Mesenchymal stem cell (in vitro differentiated cells and primary cell): ENCODE data around the gene PP2D1.
A peak's percentile ranks its signal among the peaks of the same experiment; 100 is the strongest.
"Not testable (repeated sequence)": the region's sequence is repeated elsewhere in the genome, so short reads cannot be mapped to it uniquely, and the experiment has no call there.

Experiments used
- DNase-seq: peaks from one replicate; pipeline ENCODE4 v3.0.0-alpha.2; 2013
- H2AFZ ChIP-seq: one replicate; pipeline ENCODE4 v1.6.1; 2013; ENCODE audit warnings: low read depth, mild to moderate bottlenecking, control low read depth, inconsistent platforms, low read length, moderate library complexity
- H2AK5ac ChIP-seq: 2 replicates; pipeline ENCODE4 v1.6.1; 2013; ENCODE audit warnings: low read length, moderate library complexity, mild to moderate bottlenecking, inconsistent platforms; ENCODE audit not compliant: severe bottlenecking
- H2BK120ac ChIP-seq: one replicate; pipeline ENCODE4 v1.6.1; 2013; ENCODE audit warnings: low read depth, mild to moderate bottlenecking, inconsistent platforms, low read length, moderate library complexity
- H2BK12ac ChIP-seq, 2 experiments: one replicate each; pipeline ENCODE4 v1.6.1; 2013; ENCODE audit warnings: inconsistent platforms in 2 of 2, low read length in 2 of 2, mild to moderate bottlenecking in 2 of 2, moderate library complexity in 2 of 2, control low read depth in 1 of 2
- H2BK15ac ChIP-seq: one replicate; pipeline ENCODE4 v1.6.1; 2013; ENCODE audit warnings: mild to moderate bottlenecking, low read depth, inconsistent platforms; ENCODE audit not compliant: poor library complexity, severe bottlenecking
- H2BK5ac ChIP-seq: 2 replicates; pipeline ENCODE4 v1.6.1; 2013; ENCODE audit warnings: low read depth, mild to moderate bottlenecking, low read length, control low read depth, inconsistent platforms; ENCODE audit not compliant: poor library complexity, severe bottlenecking
- H3K14ac ChIP-seq, 2 experiments: one replicate each; pipeline ENCODE4 v1.6.1; 2013; ENCODE audit warnings: inconsistent platforms in 2 of 2, low read length in 2 of 2, control low read depth in 1 of 2, mild to moderate bottlenecking in 1 of 2, moderate library complexity in 1 of 2
- H3K18ac ChIP-seq, 2 experiments: one replicate each; pipeline ENCODE4 v1.6.1; 2013; ENCODE audit warnings: inconsistent platforms in 2 of 2, low read length in 2 of 2, control low read depth in 1 of 2, low read depth in 1 of 2, mild to moderate bottlenecking in 1 of 2
- H3K23ac ChIP-seq, 2 experiments: one replicate each; pipeline ENCODE4 v1.6.1; 2013; ENCODE audit warnings: inconsistent platforms in 2 of 2, low read length in 2 of 2, mild to moderate bottlenecking in 2 of 2, moderate library complexity in 2 of 2, control low read depth in 1 of 2
- H3K27ac ChIP-seq: 2 replicates; pipeline ENCODE4 v1.5.1; 2013; ENCODE audit warnings: mild to moderate bottlenecking, moderate library complexity, low read length, control low read depth, inconsistent platforms; ENCODE audit not compliant: poor library complexity, severe bottlenecking
- H3K27me3 ChIP-seq, 2 experiments: 2 replicates each; pipeline versions ENCODE4 v1.6.1 to v1.7.0; 2013; ENCODE audit warnings: low read length in 2 of 2, mild to moderate bottlenecking in 2 of 2, moderate library complexity in 2 of 2, control low read depth in 1 of 2, inconsistent platforms in 1 of 2; ENCODE audit not compliant: control insufficient read depth in 1 of 2, insufficient read depth in 1 of 2
- H3K36me3 ChIP-seq, 2 experiments: 2 replicates each; pipeline versions ENCODE4 v1.6.1 to v1.7.0; 2013; ENCODE audit warnings: low read length in 2 of 2, control low read depth in 1 of 2, inconsistent platforms in 1 of 2, low read depth in 1 of 2, mild to moderate bottlenecking in 1 of 2; ENCODE audit not compliant: insufficient read depth in 2 of 2, control insufficient read depth in 1 of 2
- H3K4ac ChIP-seq, 2 experiments: one replicate each; pipeline ENCODE4 v1.6.1; 2013; ENCODE audit warnings: inconsistent platforms in 2 of 2, low read length in 2 of 2, mild to moderate bottlenecking in 2 of 2, moderate library complexity in 2 of 2, control low read depth in 1 of 2, low read depth in 1 of 2
- H3K4me1 ChIP-seq: 2 replicates; pipeline ENCODE4 v1.6.1; 2013; ENCODE audit warnings: low read depth, low read length, control low read depth; ENCODE audit not compliant: control insufficient read depth, insufficient read depth
- H3K4me2 ChIP-seq: 2 replicates; pipeline ENCODE4 v1.6.1; 2013; ENCODE audit warnings: low read length, mild to moderate bottlenecking, inconsistent platforms; ENCODE audit not compliant: poor library complexity, severe bottlenecking
- H3K4me3 ChIP-seq, 2 experiments: 2 replicates each; pipeline versions ENCODE4 v1.5.1 to v1.7.0; 2013; ENCODE audit warnings: low read length in 2 of 2, mild to moderate bottlenecking in 2 of 2, control low read depth in 1 of 2, low read depth in 1 of 2; ENCODE audit not compliant: insufficient read depth in 1 of 2
- H3K79me1 ChIP-seq: replicated peaks from 2 replicates; pipeline ENCODE4 v1.6.1; 2013; ENCODE audit warnings: mild to moderate bottlenecking, control low read depth, low read length, inconsistent platforms; ENCODE audit not compliant: poor library complexity, severe bottlenecking
- H3K9ac ChIP-seq: 2 replicates; pipeline ENCODE4 v1.7.0; 2013; ENCODE audit warnings: mild to moderate bottlenecking, low read length, moderate library complexity
- H3K9me3 ChIP-seq: 2 replicates; pipeline ENCODE4 v1.7.0; 2013; ENCODE audit warnings: mild to moderate bottlenecking, low read length; ENCODE audit not compliant: control insufficient read depth
- H4K8ac ChIP-seq: one replicate; pipeline ENCODE4 v1.6.1; 2013; ENCODE audit warnings: inconsistent platforms, mild to moderate bottlenecking, low read length, moderate library complexity
- H4K91ac ChIP-seq: one replicate; pipeline ENCODE4 v1.6.1; 2013; ENCODE audit warnings: mild to moderate bottlenecking, low read length, inconsistent platforms
- WGBS: methylation state at CpG from one replicate; pipeline ENCODE4 v1.1.7; 2013; ENCODE audit warnings: mixed read lengths; 5-methylcytosine and 5-hydroxymethylcytosine counted together

The PP2D1 gene

GRCh38 chr3:19994796-19995195, 17.3 kb downstream of the PP2D1 start:
- H4K8ac ChIP-seq, result no peak overlapping the region
- H3K14ac ChIP-seq, result no peak overlapping the region
- H2BK120ac ChIP-seq, result no peak overlapping the region
- no peak overlapping the region for H3K18ac ChIP-seq
- no peak overlapping the region for H2AFZ ChIP-seq
- no peaks in the 10 kb centered on the region for H3K9me3 ChIP-seq
- no peak overlapping the region for H3K23ac ChIP-seq
- no peaks in the 10 kb centered on the region for H3K27me3 ChIP-seq
- H3K4me1 ChIP-seq, result no peaks in the 10 kb centered on the region
- DNase-seq, result no peak
- H2BK15ac ChIP-seq, result no peak overlapping the region
- H3K4me2 ChIP-seq, result no peak overlapping the region
- 79% methylated on average over 2 of the region's 2 CpGs for whole genome bisulfite sequencing
- no peak overlapping the region for H2BK5ac ChIP-seq
- no peak overlapping the region for H4K91ac ChIP-seq
- no peaks in the 10 kb centered on the region for H3K79me1 ChIP-seq
- H2AK5ac ChIP-seq, result no peak overlapping the region
- H2BK12ac ChIP-seq, result no peak overlapping the region
- no peak overlapping the region for H3K4me3 ChIP-seq
- H3K9ac ChIP-seq, result no peak overlapping the region
- no peak overlapping the region for H3K4ac ChIP-seq
- H3K36me3 ChIP-seq, result no peaks in the 10 kb centered on the region
- H3K27ac ChIP-seq, result no peak overlapping the region

GRCh38 chr3:19988904-19989303, 23.2 kb downstream of the PP2D1 start:
- H3K27me3 ChIP-seq, H3K18ac ChIP-seq, H2AK5ac ChIP-seq, H3K4me3 ChIP-seq, H3K9me3 ChIP-seq, H2BK15ac ChIP-seq, H2AFZ ChIP-seq, H3K14ac ChIP-seq, H3K9ac ChIP-seq, H2BK120ac ChIP-seq, DNase-seq, H3K79me1 ChIP-seq, H2BK12ac ChIP-seq, H3K23ac ChIP-seq, H3K4me1 ChIP-seq, H3K4me2 ChIP-seq, H3K4ac ChIP-seq, H2BK5ac ChIP-seq, H4K91ac ChIP-seq, H4K8ac ChIP-seq, H3K27ac ChIP-seq: not testable (repeated sequence)
- peaks cover 2 to 24% of the 10 kb centered on the region in 2 experiments for H3K36me3 ChIP-seq
- 98% methylated on average over 8 of the region's 8 CpGs for WGBS

GRCh38 chr3:19972054-19972453, 40.0 kb downstream of the PP2D1 start:
- no peaks in the 10 kb centered on the region for H3K4me1 ChIP-seq
- H3K9ac ChIP-seq, result no peak overlapping the region
- H3K36me3 ChIP-seq, result peaks cover 10 to 50% of the 10 kb centered on the region in 2 experiments
- no peak overlapping the region for H2BK120ac ChIP-seq
- H3K4ac ChIP-seq, result no peak overlapping the region
- no peak overlapping the region for H2BK15ac ChIP-seq
- H4K8ac ChIP-seq, result no peak overlapping the region
- no peak overlapping the region for H3K18ac ChIP-seq
- no peak overlapping the region for H2AK5ac ChIP-seq
- H3K9me3 ChIP-seq, result no peaks in the 10 kb centered on the region
- H2BK5ac ChIP-seq, result no peak overlapping the region
- no peak overlapping the region for H3K14ac ChIP-seq
- 79% methylated on average over 3 of the region's 3 CpGs for WGBS
- no peak for DNase-seq
- no peak overlapping the region for H3K23ac ChIP-seq
- no peak overlapping the region for H3K27ac ChIP-seq
- H3K27me3 ChIP-seq, result no peaks in the 10 kb centered on the region
- no peak overlapping the region for H2BK12ac ChIP-seq
- H3K4me3 ChIP-seq, result no peak overlapping the region
- H2AFZ ChIP-seq, result no peak overlapping the region
- no peak overlapping the region for H4K91ac ChIP-seq
- peaks cover 7% of the 10 kb centered on the region for H3K79me1 ChIP-seq
- H3K4me2 ChIP-seq, result no peak overlapping the region

- H2AFZ ChIP-seq, result no peak overlapping the region
- DNase-seq, result no peak
- no peak overlapping the region for H3K23ac ChIP-seq
- no peak overlapping the region for H2AK5ac ChIP-seq
- no peaks in the 10 kb centered on the region for H3K27me3 ChIP-seq
- no peak overlapping the region for H3K4me2 ChIP-seq
- peaks cover 12 to 43% of the 10 kb centered on the region in 2 experiments for H3K36me3 ChIP-seq
- H3K79me1 ChIP-seq, result peaks cover 4% of the 10 kb centered on the region
- H3K4ac ChIP-seq, result no peak overlapping the region
- no peak overlapping the region for H4K91ac ChIP-seq
- no peak overlapping the region for H3K4me3 ChIP-seq
- H2BK15ac ChIP-seq, result no peak overlapping the region
- no peak overlapping the region for H2BK120ac ChIP-seq
- no peaks in the 10 kb centered on the region for H3K4me1 ChIP-seq
- H3K9me3 ChIP-seq, result no peaks in the 10 kb centered on the region
- H3K18ac ChIP-seq, result no peak overlapping the region
- no peak overlapping the region for H4K8ac ChIP-seq
- no peak overlapping the region for H3K14ac ChIP-seq
- H3K27ac ChIP-seq, result peak overlapping the region; percentile 30
- H3K9ac ChIP-seq, result no peak overlapping the region
- H2BK12ac ChIP-seq, result no peak overlapping the region
- no peak overlapping the region for H2BK5ac ChIP-seq
- 97% methylated on average over 8 of the region's 8 CpGs for WGBS
Observed at GRCh38 chr3:19970327-19970726, 41.7 kb downstream of the PP2D1 start.
